HEK293 (cell line): ENCODE measurements around the gene ELOVL5.

ENCODE experiments used
- CTCF ChIA-PET: fragments of 350-600 bp; formaldehyde crosslinking; extraction: SDS; loops from one replicate; lab custom pipeline; 2021; ENCODE audit warnings: antibody characterized with exemption; lab: Yijun Ruan, JAX
- POLR2A ChIA-PET: fragments of 300-600 bp; formaldehyde crosslinking; extraction: SDS; loops from one replicate; lab custom pipeline; 2020; ENCODE audit warnings: antibody characterized with exemption, inconsistent platforms; lab: Yijun Ruan, JAX
- H3K27ac ChIP-seq: fragments of 200-500 bp; sonication (Bioruptor generic); 2 replicates; pipeline ENCODE4 v1.5.1; 2014; ENCODE audit warnings: low read depth, low read length, control low read depth, inconsistent platforms; ENCODE audit errors: extremely low read depth
- H3K36me3 ChIP-seq, 2 experiments: fragments of 200-500 bp in 1 of 2; sonication (Bioruptor generic) in 1 of 2; 1 replicate in 1 of 2; 2 replicates in 1 of 2; pipeline ENCODE4 v1.5.1; 2014 to 2017; ENCODE audit warnings: inconsistent platforms in 2 of 2, low read length in 2 of 2; ENCODE audit not compliant: control insufficient read depth in 2 of 2, insufficient read depth in 1 of 2
- H3K4me1 ChIP-seq: fragments of 200-500 bp; sonication (Bioruptor generic); 2 replicates; pipeline ENCODE4 v1.5.1; 2014; ENCODE audit warnings: mild to moderate bottlenecking, low read length, inconsistent platforms; ENCODE audit not compliant: control insufficient read depth, insufficient read depth
- H3K4me3 ChIP-seq: 2 replicates; pipeline ENCODE4 v1.5.1; 2011; ENCODE audit warnings: low read depth, mild to moderate bottlenecking, control low read depth, low read length, moderate library complexity
- H3K9me3 ChIP-seq: fragments of 200-500 bp; sonication (Bioruptor generic); 2 replicates; pipeline ENCODE4 v1.5.1; 2014; ENCODE audit warnings: low read depth, low read length, inconsistent platforms; ENCODE audit not compliant: control insufficient read depth, insufficient read depth
- KLF16 ChIP-seq: fragments of 450-650 bp; formaldehyde crosslinking; IDR thresholded peaks from 2 replicates; pipeline ENCODE4 v1.5.1; 2017; ENCODE audit warnings: missing biosample characterization, missing genetic modification characterization
- KLF8 ChIP-seq: fragments of 450-650 bp; formaldehyde crosslinking; IDR thresholded peaks from 2 replicates; pipeline ENCODE4 v1.5.1; 2016; ENCODE audit warnings: missing biosample characterization, missing genetic modification characterization
- PRDM2 ChIP-seq: fragments of 450-650 bp; formaldehyde crosslinking; IDR thresholded peaks from 2 replicates; pipeline ENCODE4 v1.5.1; 2016; ENCODE audit warnings: missing biosample characterization, missing genetic modification characterization, borderline replicate concordance
- TRIM28 ChIP-seq: IDR thresholded peaks from 2 replicates; pipeline ENCODE4 v1.6.1; 2011; ENCODE audit warnings: low read length, control low read depth, borderline replicate concordance
- TSHZ1 ChIP-seq: fragments of 450-650 bp; formaldehyde crosslinking; IDR thresholded peaks from 2 replicates; pipeline ENCODE4 v1.5.1; 2016; ENCODE audit warnings: missing biosample characterization, missing genetic modification characterization, borderline replicate concordance
- ZBTB48 ChIP-seq: fragments of 450-650 bp; formaldehyde crosslinking; IDR thresholded peaks from 2 replicates; pipeline ENCODE4 v1.5.1; 2016; ENCODE audit warnings: missing biosample characterization, missing genetic modification characterization
- ZNF10 ChIP-seq: fragments of 450-650 bp; formaldehyde crosslinking; IDR thresholded peaks from 2 replicates; pipeline ENCODE4 v1.5.1; 2017; ENCODE audit warnings: missing biosample characterization, missing genetic modification characterization
- ZNF248 ChIP-seq: fragments of 450-650 bp; formaldehyde crosslinking; IDR thresholded peaks from 2 replicates; pipeline ENCODE4 v1.5.1; 2017; ENCODE audit warnings: missing biosample characterization, missing genetic modification characterization
- ZNF26 ChIP-seq: fragments of 450-650 bp; formaldehyde crosslinking; IDR thresholded peaks from 2 replicates; pipeline ENCODE4 v1.5.1; 2016; ENCODE audit warnings: missing biosample characterization, missing genetic modification characterization
- ZNF341 ChIP-seq: fragments of 450-650 bp; formaldehyde crosslinking; IDR thresholded peaks from 2 replicates; pipeline ENCODE4; 2016; ENCODE audit warnings: low read depth, missing biosample characterization, missing genetic modification characterization
- ZNF426 ChIP-seq: fragments of 450-650 bp; formaldehyde crosslinking; IDR thresholded peaks from 2 replicates; pipeline ENCODE4 v1.5.1; 2017; ENCODE audit warnings: missing biosample characterization, missing genetic modification characterization, mild to moderate bottlenecking, inconsistent platforms, moderate library complexity
- ZNF560 ChIP-seq: fragments of 450-650 bp; formaldehyde crosslinking; IDR thresholded peaks from 2 replicates; pipeline ENCODE4 v1.5.1; 2017; ENCODE audit warnings: missing biosample characterization, missing genetic modification characterization, borderline replicate concordance
- ZNF561 ChIP-seq: fragments of 450-650 bp; IDR thresholded peaks from 2 replicates; pipeline ENCODE4 v1.5.1; 2018; ENCODE audit warnings: missing biosample characterization, missing genetic modification characterization, borderline replicate concordance
- ZXDB ChIP-seq: fragments of 450-650 bp; formaldehyde crosslinking; IDR thresholded peaks from 2 replicates; pipeline ENCODE4 v1.5.1; 2016; ENCODE audit warnings: missing biosample characterization, missing genetic modification characterization

ELOVL5 gene

GRCh38 chr6:53273370-53273769 is 75.4 kb downstream of the ELOVL5 start:
- no peaks in the 10 kb centered on the region for H3K9me3 ChIP-seq
- ChIA-PET POLR2A (interaction anchor here (1.3 kb wide), 1 partner anchor 74 kb away, joined by 3 read pairs; no protein-coding TSS in a partner anchor), CTCF (interaction anchor here (0.7 to 1.6 kb wide), 5 partner anchors 14 to 211 kb away, joined by 3 to 4 read pairs (median 3); no protein-coding TSS in a partner anchor)
- H3K36me3 ChIP-seq: peaks cover 27 to 63% of the 10 kb centered on the region in 2 experiments
- no peaks in the 10 kb centered on the region for H3K4me1 ChIP-seq
- TF ChIP-seq KLF16 (tag by site-specific recombination): no peak
- TF ChIP-seq PRDM2 (tag by site-specific recombination): no peak
- no peak for TF ChIP-seq KLF8
- TF ChIP-seq ZNF248 (tag by site-specific recombination): no peak
- no peak overlapping the region for H3K27ac ChIP-seq
- no peak overlapping the region for H3K4me3 ChIP-seq

GRCh38 chr6:53269827-53270226 is 78.9 kb downstream of the ELOVL5 start:
- H3K27ac ChIP-seq: no peak overlapping the region
- H3K36me3 ChIP-seq: peaks cover 29 to 80% of the 10 kb centered on the region in 2 experiments
- H3K9me3 ChIP-seq: no peaks in the 10 kb centered on the region
- ChIA-PET CTCF (interaction anchor here (1.1 to 1.2 kb wide), 2 partner anchors 97 to 167 kb away, joined by 3 read pairs; no protein-coding TSS in a partner anchor), POLR2A (no interaction called here)
- TF ChIP-seq ZNF10 (tag by site-specific recombination) (no peak), TRIM28 (no peak), ZNF561 (tag by site-specific recombination) (no peak), ZNF341 (no peak), ZNF560 (tag by site-specific recombination) (no peak), ZBTB48 (no peak), ZNF426 (no peak), TSHZ1 (tag by site-specific recombination) (no peak), ZXDB (tag by site-specific recombination) (no peak), ZNF26 (tag by site-specific recombination) (no peak)
- H3K4me1 ChIP-seq: no peaks in the 10 kb centered on the region
- no peak overlapping the region for H3K4me3 ChIP-seq
